Measurements from ENCODE around the gene MUC6. TPM values are rescaled to one million over a fixed set of nuclear protein-coding genes. Genes with fewer than 3 reads are reported as not detected.

Gene MUC6
- total RNA-seq, 1 donor, result not detected

DNA sequence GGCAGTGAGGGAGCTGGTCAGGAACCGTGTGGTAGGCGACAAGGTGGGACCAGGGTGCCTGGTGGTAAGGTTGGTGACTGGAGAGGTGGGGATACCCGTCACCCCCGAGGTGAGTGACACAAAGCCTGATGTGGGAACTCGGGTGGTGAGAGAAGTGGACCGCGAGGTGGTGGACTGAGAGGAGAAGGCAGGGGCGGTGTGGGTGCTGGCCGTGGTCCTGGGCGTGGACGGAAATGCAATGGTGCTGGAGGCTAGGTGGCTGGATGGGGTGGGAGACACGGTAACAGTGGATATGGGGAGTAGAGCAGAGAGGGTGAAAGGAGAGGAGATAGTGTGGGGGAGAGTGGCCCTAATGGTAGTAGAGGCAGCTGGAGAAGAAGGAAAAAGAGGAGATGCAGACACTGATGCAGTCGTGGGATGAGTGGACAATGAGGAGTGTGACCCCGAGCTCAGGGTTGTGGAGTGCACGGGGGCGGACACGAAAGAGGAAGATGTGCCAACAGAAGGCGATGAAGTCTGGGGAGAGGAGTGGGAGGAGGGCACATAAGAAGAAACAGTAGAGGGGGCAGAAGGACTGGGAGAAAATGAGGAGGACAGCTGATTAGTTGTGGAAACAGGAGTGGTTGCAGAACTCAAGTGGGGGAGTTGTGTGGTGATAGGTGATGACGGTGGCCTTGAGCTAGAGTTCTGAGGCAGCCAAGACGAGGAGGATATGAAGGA lies 20.5 kb downstream of the MUC6 start:
- no peak for DNase-seq (ENCODE audit: low read depth)
- TF ChIP-seq, protein P1, sequence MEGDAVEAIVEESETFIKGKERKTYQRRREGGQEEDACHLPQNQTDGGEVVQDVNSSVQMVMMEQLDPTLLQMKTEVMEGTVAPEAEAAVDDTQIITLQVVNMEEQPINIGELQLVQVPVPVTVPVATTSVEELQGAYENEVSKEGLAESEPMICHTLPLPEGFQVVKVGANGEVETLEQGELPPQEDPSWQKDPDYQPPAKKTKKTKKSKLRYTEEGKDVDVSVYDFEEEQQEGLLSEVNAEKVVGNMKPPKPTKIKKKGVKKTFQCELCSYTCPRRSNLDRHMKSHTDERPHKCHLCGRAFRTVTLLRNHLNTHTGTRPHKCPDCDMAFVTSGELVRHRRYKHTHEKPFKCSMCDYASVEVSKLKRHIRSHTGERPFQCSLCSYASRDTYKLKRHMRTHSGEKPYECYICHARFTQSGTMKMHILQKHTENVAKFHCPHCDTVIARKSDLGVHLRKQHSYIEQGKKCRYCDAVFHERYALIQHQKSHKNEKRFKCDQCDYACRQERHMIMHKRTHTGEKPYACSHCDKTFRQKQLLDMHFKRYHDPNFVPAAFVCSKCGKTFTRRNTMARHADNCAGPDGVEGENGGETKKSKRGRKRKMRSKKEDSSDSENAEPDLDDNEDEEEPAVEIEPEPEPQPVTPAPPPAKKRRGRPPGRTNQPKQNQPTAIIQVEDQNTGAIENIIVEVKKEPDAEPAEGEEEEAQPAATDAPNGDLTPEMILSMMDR (IDR thresholded peaks at IDR 0.05; ENCODE audit: insufficient read depth, low read length), result no peak
- no peak overlapping the region for H3K4me3 ChIP-seq (ENCODE audit: low read depth, low read length)

DNA sequence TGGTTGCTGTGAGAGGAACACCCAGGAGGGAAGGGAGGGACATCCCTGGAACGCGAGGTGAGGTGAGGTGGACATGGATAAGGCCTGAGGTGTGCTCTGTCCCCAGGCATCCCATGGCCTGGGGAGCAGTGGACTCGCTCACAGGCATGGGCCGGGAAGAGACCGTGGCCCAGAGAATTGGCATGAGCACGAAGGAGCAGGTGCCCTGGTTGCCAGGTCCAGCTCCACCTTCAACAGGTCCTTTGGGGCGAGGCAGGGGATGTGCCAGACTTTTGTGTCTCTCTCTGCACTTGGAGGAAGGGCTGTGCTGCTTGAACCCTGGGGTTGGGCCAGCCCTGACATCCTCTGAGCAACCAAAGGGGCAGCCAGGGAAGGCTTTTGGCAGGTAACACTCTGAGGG lies 21.5 kb downstream of the MUC6 start:
- DNase-seq (ENCODE audit: low read depth), result no peak
- TF ChIP-seq, protein P1 (IDR thresholded peaks at IDR 0.05; ENCODE audit: insufficient read depth, low read length), result no peak
- H3K4me3 ChIP-seq (ENCODE audit: low read depth, low read length), result no peak overlapping the region

- no peak overlapping the region for H3K4me3 ChIP-seq (ENCODE audit: low read depth, low read length)
- no peak for DNase-seq (ENCODE audit: low read depth)
- TF ChIP-seq, protein P1 (IDR thresholded peaks at IDR 0.05; ENCODE audit: insufficient read depth, low read length), result no peak
Observed at GRCh38 chr11:1014276-1014675, 22.2 kb downstream of the MUC6 start.

DNA sequence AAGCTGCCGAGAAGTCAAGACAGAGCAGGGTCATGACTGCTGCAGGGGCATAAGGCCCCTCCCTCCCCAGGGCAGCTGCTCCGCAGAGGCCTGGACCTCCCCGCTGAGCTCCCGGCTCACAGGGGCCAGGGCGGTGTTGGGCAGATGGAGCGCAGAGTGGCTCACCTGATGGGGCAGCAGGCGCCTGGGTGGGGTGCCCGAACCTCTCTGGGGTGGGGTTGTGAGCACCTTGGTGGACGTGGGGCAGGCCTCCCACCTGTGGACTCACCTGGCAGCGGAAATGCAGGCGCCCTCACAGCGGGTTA lies 22.9 kb downstream of the MUC6 start:
- TF ChIP-seq, protein P1 (IDR thresholded peaks at IDR 0.05; ENCODE audit: insufficient read depth, low read length), result no peak
- H3K4me3 ChIP-seq (ENCODE audit: low read depth, low read length), result no peak overlapping the region
- DNase-seq (ENCODE audit: low read depth), result no peak

DNA sequence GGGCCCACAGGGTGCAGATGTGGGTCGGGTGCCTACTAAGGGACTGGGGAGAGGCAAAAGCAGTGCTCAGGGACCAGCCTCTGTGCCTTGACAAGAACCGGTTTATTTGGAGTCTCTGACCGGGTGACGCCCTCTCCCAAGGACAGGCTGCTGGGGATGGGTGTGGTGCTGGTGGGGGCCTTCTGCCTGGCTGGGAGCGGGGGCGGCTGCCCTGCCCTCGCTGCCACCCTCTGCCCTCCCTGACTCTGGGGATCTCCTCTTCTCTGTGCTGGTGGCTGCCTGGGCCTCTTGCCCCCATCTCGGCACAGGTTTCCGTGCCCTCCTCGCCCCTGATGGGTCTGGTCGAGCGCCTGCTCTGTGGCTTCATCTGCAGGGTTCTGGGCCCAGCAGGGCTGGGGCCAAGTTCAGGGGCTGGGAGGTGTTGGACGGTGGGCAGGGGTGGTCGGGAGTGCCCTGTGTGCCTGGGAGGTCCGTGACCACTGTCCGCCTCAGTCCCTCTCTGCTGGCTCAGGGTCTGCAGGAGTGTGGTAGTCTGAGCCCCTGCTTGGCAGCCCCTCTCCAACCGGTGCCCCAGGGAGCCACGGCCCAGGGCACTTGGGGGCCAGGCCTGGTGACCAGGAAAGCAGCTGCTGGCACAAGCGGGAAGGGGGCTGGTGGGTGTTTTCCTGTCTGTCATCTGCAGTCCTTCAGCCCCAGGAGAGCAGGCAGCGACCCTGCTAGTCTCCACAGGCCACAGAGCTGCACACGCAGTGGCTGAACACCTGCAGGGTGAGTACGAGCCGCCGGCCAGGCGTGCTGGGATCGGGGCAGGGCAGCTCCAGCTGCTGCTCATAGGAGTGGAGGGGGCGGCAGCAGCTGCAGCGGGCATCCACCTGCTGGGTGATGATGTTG lies 23.5 kb downstream of the MUC6 start:
- H3K4me3 ChIP-seq (ENCODE audit: low read depth, low read length), result no peak overlapping the region
- no peak for DNase-seq (ENCODE audit: low read depth)
- TF ChIP-seq, protein P1 (IDR thresholded peaks at IDR 0.05; ENCODE audit: insufficient read depth, low read length), result no peak

- TF ChIP-seq, protein P1 (IDR thresholded peaks at IDR 0.05; ENCODE audit: insufficient read depth, low read length), result no peak
- DNase-seq (ENCODE audit: low read depth), result no peak
- no peak overlapping the region for H3K4me3 ChIP-seq (ENCODE audit: low read depth, low read length)
Observed at GRCh38 chr11:1012291-1012690, 24.2 kb downstream of the MUC6 start.

Measured in fibroblast of the aortic adventitia (primary cell).